ENCODE measurements around the gene RIC3.

Gene RIC3

GRCh38 chr11:8202516-8203413, 33.9 kb upstream of the RIC3 start:
- Histone ChIP-seq H3K27me3 (ENCODE audit: insufficient read depth, low read length) (no peaks in the 10 kb centered on the region), H3K4me3 (ENCODE audit: low read length) (no peak overlapping the region), H3K36me3 (ENCODE audit: insufficient read depth, low read length) (no peaks in the 10 kb centered on the region), H3K4me1 (ENCODE audit: insufficient read depth, low read length) (peaks cover 12% of the 10 kb centered on the region), H2AFZ (ENCODE audit: low read depth, low read length) (no peak overlapping the region), H3K9me3 (ENCODE audit: low read length) (no peaks in the 10 kb centered on the region)

DNA sequence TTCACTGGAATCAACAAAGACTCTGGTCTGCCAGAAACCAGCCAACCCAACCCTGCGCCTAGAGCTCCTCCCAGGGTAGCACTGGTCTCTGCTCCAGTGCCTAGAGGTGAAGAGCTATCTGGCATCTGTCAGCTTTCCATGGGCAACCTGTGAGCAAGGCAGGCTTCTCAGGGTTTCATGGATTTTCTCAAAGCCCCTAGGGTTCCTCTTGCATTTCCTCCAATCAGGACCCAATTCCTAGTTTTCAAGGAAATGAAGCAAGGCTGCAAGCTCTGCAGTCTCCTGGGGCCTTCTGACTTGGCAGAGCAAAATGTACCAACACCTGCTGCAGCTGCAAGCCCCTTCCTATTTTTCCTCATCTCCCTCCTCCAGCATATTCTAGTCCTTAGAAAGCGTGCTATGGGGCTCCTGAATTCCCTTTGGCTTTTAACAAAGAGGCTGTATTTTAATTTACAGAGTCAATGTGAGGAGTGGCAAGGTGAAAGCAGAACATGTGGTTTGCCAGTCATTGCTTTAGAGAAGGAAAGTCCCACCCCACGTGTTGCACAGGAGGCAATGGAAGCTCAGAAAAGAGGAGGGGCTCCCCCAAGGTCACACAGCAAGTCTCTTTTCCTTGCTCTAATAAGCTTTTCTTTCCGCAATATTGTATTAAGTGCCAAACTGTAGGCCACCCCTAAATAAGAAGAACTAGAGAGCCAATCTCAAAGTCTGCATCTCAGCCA, 33.0 kb upstream of the RIC3 start:
- H3K9me3 ChIP-seq (ENCODE audit: low read length), result no peaks in the 10 kb centered on the region
- H2AFZ ChIP-seq (ENCODE audit: low read depth, low read length), result no peak overlapping the region
- H3K4me3 ChIP-seq (ENCODE audit: low read length), result no peak overlapping the region
- H3K27me3 ChIP-seq (ENCODE audit: insufficient read depth, low read length), result no peaks in the 10 kb centered on the region
- no peaks in the 10 kb centered on the region for H3K36me3 ChIP-seq (ENCODE audit: insufficient read depth, low read length)
- H3K4me1 ChIP-seq (ENCODE audit: insufficient read depth, low read length), result peaks cover 7% of the 10 kb centered on the region

DNA sequence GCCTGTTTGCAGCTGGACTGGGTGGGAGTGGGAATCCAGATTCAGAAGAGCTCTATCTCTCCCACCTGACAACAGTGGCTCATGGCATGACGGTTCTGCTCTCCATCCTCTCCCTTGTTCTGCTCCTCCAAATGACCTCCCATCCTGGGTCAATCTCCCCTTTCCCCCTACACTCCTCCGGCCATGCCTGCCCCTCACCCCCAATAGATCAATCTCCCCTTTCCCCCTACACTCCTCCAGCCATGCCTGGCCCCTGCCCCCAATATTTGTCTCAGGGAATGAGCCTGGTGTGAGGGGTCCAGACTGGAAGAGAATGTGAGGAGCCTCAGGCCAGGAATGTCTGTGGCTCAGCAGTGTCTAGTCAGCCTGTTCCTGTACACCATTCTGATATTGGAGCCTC, 30.9 kb upstream of the RIC3 start:
- Histone ChIP-seq H3K4me3 (ENCODE audit: low read length) (no peak overlapping the region), H3K9me3 (ENCODE audit: low read length) (no peaks in the 10 kb centered on the region), H3K27me3 (ENCODE audit: insufficient read depth, low read length) (no peaks in the 10 kb centered on the region), H3K4me1 (ENCODE audit: insufficient read depth, low read length) (no peaks in the 10 kb centered on the region), H2AFZ (ENCODE audit: low read depth, low read length) (no peak overlapping the region), H3K36me3 (ENCODE audit: insufficient read depth, low read length) (no peaks in the 10 kb centered on the region)

DNA sequence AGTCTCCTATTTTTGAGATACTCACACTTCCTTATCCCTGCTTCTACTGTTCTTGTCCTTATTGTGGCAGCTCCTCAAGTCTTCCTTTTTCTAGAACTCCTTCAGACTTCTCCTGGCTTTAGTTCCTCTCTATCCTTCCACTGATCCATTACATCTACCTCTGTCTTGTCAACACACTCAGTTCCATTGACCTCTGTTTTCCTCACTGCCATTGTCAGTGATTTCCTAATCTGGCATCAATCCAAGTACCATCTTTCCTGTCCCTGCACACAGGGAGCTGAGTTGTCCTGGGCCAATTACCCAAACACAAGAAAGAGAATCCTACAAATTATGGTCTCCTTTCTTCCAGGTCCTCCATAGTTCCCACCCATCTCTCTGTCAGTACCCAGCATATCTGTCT, 27.9 kb upstream of the RIC3 start:
- Histone ChIP-seq H3K4me3 (ENCODE audit: low read length) (no peak overlapping the region), H2AFZ (ENCODE audit: low read depth, low read length) (no peak overlapping the region), H3K9me3 (ENCODE audit: low read length) (no peaks in the 10 kb centered on the region), H3K4me1 (ENCODE audit: insufficient read depth, low read length) (no peaks in the 10 kb centered on the region), H3K27me3 (ENCODE audit: insufficient read depth, low read length) (no peaks in the 10 kb centered on the region), H3K36me3 (ENCODE audit: insufficient read depth, low read length) (no peaks in the 10 kb centered on the region)

DNA sequence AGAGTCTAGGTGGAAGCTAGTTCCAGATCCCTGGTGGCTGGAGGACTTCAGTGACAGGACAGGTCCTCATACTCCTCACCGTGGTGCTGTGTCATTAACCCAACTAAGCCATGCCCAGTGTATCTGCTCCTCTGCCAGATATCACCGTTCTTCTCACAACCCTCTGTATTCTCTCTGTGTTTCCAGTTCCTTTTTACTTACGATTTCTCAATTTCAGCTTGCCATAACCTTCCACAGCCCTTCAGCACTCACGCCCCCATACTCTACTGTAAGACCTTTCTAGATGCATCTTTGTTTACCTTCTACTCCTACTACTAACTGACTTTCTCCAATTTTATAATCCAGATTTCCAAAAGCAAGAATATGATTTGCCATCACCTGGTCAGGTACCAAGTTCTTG, 26.1 kb upstream of the RIC3 start:
- no peak overlapping the region for H3K4me3 ChIP-seq (ENCODE audit: low read length)
- H3K9me3 ChIP-seq (ENCODE audit: low read length), result no peaks in the 10 kb centered on the region
- no peaks in the 10 kb centered on the region for H3K27me3 ChIP-seq (ENCODE audit: insufficient read depth, low read length)
- H3K4me1 ChIP-seq (ENCODE audit: insufficient read depth, low read length), result no peaks in the 10 kb centered on the region
- no peaks in the 10 kb centered on the region for H3K36me3 ChIP-seq (ENCODE audit: insufficient read depth, low read length)
- no peak overlapping the region for H2AFZ ChIP-seq (ENCODE audit: low read depth, low read length)

DNA sequence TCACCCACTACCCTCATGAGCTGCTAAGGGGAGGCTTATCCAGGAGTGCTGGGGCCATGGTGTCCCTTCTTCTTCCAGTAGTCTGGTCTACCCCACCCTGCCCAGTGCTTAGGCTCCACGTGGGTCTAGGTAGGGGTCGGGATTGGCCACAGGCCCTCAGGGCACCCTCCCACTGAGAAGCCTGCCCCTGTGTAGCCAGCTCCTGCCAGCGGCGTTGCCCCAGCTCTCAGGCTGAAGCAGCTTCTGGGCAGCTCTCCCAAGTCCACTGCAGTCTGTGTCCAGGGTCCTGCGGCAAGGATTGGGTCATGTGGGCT, 24.0 kb upstream of the RIC3 start:
- Histone ChIP-seq H3K4me3 (ENCODE audit: low read length) (no peak overlapping the region), H2AFZ (ENCODE audit: low read depth, low read length) (no peak overlapping the region), H3K4me1 (ENCODE audit: insufficient read depth, low read length) (no peaks in the 10 kb centered on the region), H3K9me3 (ENCODE audit: low read length) (no peaks in the 10 kb centered on the region), H3K27me3 (ENCODE audit: insufficient read depth, low read length) (no peaks in the 10 kb centered on the region), H3K36me3 (ENCODE audit: insufficient read depth, low read length) (no peaks in the 10 kb centered on the region)

DNA sequence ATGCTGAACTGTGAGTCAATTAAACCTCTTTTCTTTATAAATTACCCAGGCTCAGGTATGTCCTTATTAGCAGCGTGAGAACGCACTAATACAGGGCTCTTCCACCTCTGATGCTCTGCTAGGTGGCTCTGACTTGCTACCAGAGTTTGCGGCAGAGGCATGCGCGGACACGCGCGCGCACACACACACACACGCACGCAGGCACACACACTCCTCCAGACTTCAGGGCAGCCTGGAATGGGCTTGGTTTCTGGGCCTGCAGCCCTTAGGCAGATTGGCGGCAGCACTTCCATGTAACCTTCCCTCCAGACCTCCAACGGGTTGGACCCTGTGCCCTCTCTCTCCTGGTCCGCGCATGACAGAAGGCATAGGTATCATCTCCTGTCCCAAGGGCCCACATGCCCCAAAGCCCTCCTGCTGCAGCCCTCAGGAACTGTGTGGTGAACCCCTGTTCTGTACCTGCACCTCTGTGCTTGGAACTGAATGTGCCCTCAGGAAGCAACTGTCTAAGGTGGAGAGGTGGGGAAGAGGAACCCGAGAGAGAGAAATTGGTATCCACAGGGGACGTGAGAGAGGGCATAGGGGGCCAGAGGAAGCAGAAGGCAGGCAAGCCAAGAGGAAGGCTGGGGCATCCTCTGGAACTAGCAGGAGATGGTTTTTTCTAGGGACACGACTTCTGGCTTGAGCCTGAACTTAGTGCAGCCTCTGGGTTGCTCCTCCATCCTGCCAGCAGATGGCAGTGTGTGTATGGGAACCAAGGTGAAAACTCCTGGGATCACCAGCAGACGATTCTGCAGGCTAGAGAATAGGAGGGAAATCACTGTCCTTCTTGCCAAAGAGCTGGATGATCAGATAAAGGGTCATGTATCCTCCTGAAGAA, 23.4 kb upstream of the RIC3 start:
- Histone ChIP-seq H3K9me3 (ENCODE audit: low read length) (no peaks in the 10 kb centered on the region), H3K4me3 (ENCODE audit: low read length) (no peak overlapping the region), H3K36me3 (ENCODE audit: insufficient read depth, low read length) (no peaks in the 10 kb centered on the region), H3K4me1 (ENCODE audit: insufficient read depth, low read length) (no peaks in the 10 kb centered on the region), H2AFZ (ENCODE audit: low read depth, low read length) (no peak overlapping the region), H3K27me3 (ENCODE audit: insufficient read depth, low read length) (no peaks in the 10 kb centered on the region)

GRCh38 chr11:8190431-8190830, 21.6 kb upstream of the RIC3 start:
- Histone ChIP-seq H2AFZ (ENCODE audit: low read depth, low read length) (no peak overlapping the region), H3K36me3 (ENCODE audit: insufficient read depth, low read length) (no peaks in the 10 kb centered on the region), H3K4me3 (ENCODE audit: low read length) (no peak overlapping the region), H3K4me1 (ENCODE audit: insufficient read depth, low read length) (no peaks in the 10 kb centered on the region), H3K27me3 (ENCODE audit: insufficient read depth, low read length) (no peaks in the 10 kb centered on the region), H3K9me3 (ENCODE audit: low read length) (no peaks in the 10 kb centered on the region)

GRCh38 chr11:8186429-8186828, 17.6 kb upstream of the RIC3 start:
- Histone ChIP-seq H2AFZ (ENCODE audit: low read depth, low read length) (no peak overlapping the region), H3K27me3 (ENCODE audit: insufficient read depth, low read length) (no peaks in the 10 kb centered on the region), H3K36me3 (ENCODE audit: insufficient read depth, low read length) (no peaks in the 10 kb centered on the region), H3K9me3 (ENCODE audit: low read length) (no peaks in the 10 kb centered on the region), H3K4me1 (ENCODE audit: insufficient read depth, low read length) (no peaks in the 10 kb centered on the region), H3K4me3 (ENCODE audit: low read length) (no peak overlapping the region)

DNA sequence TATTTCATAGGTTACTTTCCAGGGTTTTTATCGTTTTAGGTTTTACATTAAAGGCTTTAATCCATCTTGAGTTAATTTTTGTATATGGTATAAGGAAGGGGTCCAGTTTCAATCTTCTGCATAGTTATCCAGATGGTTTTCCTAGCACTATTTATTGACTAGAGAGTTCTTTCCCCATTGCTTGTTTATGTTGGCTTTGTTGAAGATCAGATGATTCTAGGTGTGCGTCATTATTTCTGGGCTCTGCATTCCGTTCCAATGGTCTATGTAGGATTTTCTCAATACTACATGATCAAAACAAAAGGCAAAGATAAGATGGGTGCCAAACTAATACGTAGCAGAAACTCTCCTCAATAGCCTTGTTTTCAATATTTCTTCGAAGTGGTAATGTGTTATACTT, 14.3 kb upstream of the RIC3 start:
- Histone ChIP-seq H3K4me1 (ENCODE audit: insufficient read depth, low read length) (no peaks in the 10 kb centered on the region), H2AFZ (ENCODE audit: low read depth, low read length) (no peak overlapping the region), H3K27me3 (ENCODE audit: insufficient read depth, low read length) (peaks cover 9% of the 10 kb centered on the region), H3K9me3 (ENCODE audit: low read length) (no peaks in the 10 kb centered on the region), H3K4me3 (ENCODE audit: low read length) (no peak overlapping the region), H3K36me3 (ENCODE audit: insufficient read depth, low read length) (no peaks in the 10 kb centered on the region)

- Histone ChIP-seq H2AFZ (ENCODE audit: low read depth, low read length) (no peak overlapping the region), H3K4me1 (ENCODE audit: insufficient read depth, low read length) (no peaks in the 10 kb centered on the region), H3K27me3 (ENCODE audit: insufficient read depth, low read length) (peaks cover 25% of the 10 kb centered on the region)
These were observed 11.6 kb upstream of the RIC3 start for GRCh38 chr11:8180469-8180868.

DNA sequence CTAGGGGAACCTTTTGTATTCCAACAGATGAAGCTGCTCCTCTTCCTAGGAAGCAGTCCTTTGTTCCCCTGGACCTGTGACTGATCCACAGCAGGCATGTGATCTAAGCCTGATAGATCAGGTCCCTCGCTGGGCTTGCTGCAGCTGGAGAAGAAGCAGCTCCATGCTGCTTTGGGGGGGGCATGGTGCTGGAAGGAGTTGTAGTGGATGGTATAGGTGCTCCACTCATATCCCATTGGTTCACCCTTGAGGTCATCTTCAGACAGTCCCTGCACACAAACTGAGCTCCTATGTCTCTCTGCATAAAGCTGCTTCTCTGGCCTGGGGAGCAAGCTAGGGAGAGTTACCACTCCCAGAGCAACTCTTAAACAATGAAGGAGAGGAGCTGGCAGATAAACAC, 9.5 kb upstream of the RIC3 start:
- Histone ChIP-seq H3K27me3 (ENCODE audit: insufficient read depth, low read length) (peaks cover 31% of the 10 kb centered on the region), H3K36me3 (ENCODE audit: insufficient read depth, low read length) (no peaks in the 10 kb centered on the region), H3K4me3 (ENCODE audit: low read length) (no peak overlapping the region), H2AFZ (ENCODE audit: low read depth, low read length) (no peak overlapping the region), H3K4me1 (ENCODE audit: insufficient read depth, low read length) (no peaks in the 10 kb centered on the region), H3K9me3 (ENCODE audit: low read length) (no peaks in the 10 kb centered on the region)

More at GRCh38 chr11:8180469-8180868, 11.6 kb upstream of the RIC3 start:
- Histone ChIP-seq H3K4me3 (ENCODE audit: low read length) (no peak overlapping the region), H3K9me3 (ENCODE audit: low read length) (no peaks in the 10 kb centered on the region), H3K36me3 (ENCODE audit: insufficient read depth, low read length) (no peaks in the 10 kb centered on the region)

DNA sequence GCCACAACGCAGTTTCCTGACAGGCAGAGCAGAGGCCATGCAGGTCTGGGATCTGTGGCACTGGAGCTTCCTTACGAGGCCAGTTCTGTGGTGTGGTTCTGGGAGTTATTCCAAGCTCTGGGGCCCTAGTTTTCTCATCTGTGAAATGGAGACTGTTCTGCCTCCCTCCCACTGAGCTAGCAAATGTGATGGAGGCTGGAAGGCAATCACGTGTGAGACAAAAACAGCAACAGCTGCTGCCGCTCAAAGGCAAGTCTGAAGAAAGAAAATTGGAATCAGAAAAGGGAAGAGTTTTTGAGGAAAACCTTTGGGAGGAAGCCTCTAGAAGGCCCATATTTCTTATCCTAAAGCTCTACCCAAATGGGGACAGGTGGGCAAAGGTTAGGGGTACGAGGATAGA, 8.3 kb upstream of the RIC3 start:
- no peaks in the 10 kb centered on the region for H3K4me1 ChIP-seq (ENCODE audit: insufficient read depth, low read length)
- H3K9me3 ChIP-seq (ENCODE audit: low read length), result no peaks in the 10 kb centered on the region
- H2AFZ ChIP-seq (ENCODE audit: low read depth, low read length), result no peak overlapping the region
- peaks cover 31% of the 10 kb centered on the region for H3K27me3 ChIP-seq (ENCODE audit: insufficient read depth, low read length)
- no peak overlapping the region for H3K4me3 ChIP-seq (ENCODE audit: low read length)
- no peaks in the 10 kb centered on the region for H3K36me3 ChIP-seq (ENCODE audit: insufficient read depth, low read length)
